ENCODE results near the gene MESP2.

MESP2 gene, protein sequence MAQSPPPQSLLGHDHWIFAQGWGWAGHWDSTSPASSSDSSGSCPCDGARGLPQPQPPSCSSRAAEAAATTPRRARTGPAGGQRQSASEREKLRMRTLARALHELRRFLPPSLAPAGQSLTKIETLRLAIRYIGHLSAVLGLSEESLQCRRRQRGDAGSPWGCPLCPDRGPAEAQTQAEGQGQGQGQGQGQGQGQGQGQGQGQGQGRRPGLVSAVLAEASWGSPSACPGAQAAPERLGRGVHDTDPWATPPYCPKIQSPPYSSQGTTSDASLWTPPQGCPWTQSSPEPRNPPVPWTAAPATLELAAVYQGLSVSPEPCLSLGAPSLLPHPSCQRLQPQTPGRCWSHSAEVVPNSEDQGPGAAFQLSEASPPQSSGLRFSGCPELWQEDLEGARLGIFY

DNA sequence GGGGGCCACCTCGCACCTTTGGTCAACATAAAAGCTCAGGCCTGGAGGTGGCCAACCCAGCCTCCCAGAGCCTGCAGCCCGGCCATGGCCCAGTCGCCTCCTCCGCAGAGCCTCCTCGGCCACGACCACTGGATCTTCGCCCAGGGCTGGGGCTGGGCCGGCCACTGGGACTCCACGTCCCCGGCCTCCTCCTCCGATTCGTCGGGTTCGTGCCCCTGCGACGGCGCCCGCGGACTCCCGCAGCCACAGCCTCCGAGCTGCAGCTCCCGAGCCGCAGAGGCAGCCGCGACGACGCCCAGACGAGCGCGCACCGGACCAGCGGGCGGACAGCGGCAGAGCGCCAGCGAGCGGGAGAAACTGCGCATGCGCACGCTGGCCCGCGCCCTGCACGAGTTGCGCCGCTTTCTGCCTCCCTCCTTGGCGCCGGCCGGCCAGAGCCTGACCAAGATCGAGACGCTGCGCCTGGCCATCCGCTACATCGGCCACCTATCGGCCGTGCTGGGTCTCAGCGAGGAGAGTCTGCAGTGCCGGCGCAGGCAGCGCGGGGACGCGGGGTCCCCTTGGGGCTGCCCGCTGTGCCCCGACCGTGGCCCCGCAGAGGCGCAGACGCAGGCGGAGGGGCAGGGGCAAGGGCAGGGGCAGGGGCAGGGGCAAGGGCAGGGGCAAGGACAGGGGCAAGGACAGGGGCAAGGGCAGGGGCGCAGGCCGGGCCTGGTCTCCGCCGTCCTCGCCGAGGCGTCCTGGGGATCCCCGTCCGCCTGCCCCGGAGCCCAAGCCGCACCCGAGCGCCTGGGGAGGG, at the start of gene MESP2:
TSS of gene MESP2 (plus strand) at position 59 of the 799 bp plus-strand sequence. CDS start at position 85, 26 bp downstream.
- DNase-seq (ENCODE audit: low read depth): peak; percentile 60

DNA sequence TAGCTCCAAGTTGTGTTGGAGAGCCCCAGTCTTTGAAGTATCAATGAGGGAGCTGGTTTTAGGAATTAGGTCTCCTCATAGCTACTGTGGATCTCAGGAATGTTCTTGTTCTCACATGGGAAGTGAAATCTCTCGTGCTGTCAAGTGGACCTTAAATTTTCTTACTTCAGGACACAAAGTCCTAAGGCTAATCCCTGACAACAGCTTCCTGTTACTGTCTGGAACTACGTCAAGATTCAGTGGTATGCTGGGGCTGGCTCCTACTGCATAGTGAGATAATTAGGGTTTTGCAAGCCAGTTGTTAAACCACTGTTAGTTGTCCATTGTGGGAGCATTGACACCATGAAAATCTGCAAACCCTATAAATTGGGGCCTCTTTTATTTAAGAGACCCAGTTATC, 47.9 kb upstream of the MESP2 start:
- DNase-seq (ENCODE audit: low read depth): peak; percentile 91

DNA sequence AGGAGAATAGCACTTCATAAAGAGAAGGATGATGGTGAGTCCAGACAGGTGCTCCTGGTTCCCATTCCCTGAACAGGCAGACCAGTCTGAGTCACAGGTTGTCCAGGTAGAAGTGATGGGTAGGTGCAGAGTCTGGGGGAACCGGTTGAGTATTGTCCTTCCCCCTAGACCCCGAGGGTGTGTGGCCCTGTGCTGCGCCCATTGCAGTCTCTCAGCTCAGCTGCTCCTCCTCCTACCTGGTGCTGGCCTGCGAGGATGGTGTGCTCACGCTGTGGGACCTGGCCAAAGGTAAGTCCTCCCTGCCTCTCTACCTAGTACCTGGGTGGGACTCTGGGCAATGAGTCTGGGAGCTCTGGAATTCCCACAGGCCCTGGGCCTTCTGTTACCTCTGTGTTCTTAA, 44.9 kb upstream of the MESP2 start:
- no peak for DNase-seq (ENCODE audit: low read depth)

DNA sequence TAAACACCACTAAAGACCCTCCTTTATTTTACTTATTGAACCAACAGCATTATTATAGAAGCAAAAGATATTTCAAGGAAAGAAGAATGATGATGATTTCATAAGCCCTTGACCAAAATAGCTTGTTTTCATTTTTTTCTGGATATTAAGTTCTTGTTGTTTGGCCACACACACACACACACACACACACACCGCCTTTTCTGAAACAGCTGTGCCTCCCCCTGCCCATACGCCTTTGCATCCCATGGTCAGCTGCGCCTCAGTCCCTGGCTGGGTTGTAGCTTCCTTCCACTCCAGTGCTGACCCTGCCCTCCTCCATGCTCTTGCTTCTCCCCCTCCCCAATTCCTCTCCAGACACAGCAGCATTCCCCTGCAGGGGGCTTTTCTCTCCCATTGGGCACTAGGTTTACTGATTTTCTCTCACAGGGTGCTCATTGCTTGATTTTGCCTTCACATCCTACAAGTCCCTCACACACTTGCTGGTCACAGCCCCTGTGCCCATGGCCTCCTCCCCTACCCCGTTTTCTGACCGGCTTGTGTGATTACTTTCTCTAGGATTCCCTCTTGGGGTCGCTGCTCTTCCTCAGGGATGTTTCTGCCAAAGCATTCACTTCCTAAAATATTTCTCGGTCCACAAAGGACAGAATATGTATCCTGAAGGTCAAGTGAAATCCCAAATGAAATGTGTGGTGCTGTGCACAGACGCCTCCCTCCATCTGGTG, 43.5 kb upstream of the MESP2 start:
- no peak for DNase-seq (ENCODE audit: low read depth)

DNA sequence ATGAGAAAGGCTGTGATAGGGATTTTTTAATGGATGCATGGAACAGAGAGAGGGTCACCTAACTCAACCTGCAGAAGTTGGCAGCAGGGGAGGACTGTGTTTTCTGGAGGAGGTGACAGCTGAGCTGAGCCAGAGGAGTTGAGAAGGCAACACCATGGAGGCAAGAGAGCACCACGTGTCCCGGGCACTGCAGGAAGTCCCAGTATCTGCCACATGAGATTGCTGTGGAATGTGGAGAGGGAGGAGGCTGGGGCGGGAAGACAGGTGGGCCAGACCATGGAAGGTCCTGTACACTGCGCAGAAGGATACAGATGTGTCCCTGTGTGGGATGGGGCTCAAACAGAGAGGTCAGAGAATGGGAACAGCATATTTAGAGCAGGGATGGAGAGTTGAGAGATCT, 40.4 kb upstream of the MESP2 start:
- no peak for DNase-seq (ENCODE audit: low read depth)

DNA sequence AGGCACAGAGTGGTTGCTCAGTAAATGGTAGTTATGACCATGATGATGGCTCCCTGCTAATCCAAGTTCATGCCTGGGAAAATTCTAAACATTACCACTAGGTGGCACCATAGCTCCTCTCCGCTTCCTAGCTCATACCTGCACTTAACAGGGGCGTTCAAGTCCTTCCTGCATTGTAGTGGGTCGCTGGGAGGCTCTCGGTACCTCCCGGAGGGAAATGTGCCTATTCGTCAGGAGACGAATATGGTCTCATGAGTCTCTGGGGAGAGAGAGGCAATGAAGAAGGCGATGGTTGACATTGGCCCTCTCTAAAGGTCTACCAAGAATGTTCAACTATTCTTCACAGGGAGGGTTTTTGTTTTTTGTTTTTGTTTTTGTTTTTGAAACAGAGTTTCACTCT, 36.0 kb upstream of the MESP2 start:
- DNase-seq (ENCODE audit: low read depth): peak; percentile 66

DNA sequence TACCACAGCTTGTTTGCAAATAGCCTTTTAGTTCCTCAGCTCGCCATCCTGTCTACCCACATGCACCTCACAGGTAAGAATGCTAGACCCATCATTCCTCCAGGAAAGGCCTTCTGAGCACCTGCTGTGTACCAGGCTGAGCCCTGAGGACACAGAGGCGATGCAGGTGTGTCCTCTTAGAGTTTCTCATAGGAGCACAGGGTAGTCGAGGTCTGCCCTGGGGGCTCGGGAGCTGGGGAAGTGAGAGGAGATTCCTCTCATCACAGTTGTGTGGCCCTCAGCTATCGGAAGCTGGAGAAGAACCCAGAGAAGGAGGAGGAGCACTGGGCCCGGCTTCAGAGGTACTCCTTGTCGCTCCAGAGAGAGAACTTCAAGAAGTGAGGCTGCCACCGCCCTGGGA, 33.1 kb upstream of the MESP2 start:
- DNase-seq (ENCODE audit: low read depth): no peak

DNA sequence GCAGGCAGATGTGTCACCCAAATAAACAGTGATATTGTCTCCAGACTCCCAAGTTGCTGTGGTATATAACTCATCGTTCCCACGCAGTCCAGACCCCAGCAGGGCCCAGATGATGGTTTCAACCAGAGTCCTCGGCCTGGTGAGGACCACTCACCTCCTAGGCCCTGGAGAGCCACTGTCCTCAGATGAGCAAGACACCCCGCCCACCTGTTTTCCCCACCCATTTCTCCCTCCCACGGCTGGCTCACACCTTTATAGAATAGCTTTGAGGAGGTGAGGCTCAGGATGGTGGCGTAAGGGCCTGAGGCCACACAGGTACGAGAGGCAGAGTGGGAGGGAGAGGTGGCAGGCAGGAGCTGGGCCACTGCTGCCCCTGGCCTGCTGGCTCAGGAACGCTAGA, 32.5 kb upstream of the MESP2 start:
- DNase-seq (ENCODE audit: low read depth): no peak

DNA sequence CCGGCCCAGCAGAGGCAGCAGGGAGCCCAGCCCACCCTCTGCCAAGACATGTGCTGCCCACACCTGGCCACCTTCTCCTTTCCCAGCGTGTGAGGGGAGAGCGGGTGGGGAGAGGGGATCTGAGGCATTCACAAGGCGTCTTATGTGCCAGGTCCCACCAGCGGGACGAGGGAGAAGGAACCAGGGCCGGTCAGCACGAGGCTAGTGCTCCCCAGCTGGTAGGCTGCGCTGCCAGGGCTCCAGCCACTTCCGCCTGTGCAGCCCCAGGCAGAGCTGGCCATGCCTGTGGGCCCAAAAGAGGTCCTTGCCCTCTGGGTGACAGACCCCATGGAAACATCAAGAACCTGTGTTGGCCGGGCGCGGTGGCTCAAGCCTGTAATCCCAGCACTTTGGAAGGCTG, 31.0 kb upstream of the MESP2 start:
- no peak for DNase-seq (ENCODE audit: low read depth)

DNA sequence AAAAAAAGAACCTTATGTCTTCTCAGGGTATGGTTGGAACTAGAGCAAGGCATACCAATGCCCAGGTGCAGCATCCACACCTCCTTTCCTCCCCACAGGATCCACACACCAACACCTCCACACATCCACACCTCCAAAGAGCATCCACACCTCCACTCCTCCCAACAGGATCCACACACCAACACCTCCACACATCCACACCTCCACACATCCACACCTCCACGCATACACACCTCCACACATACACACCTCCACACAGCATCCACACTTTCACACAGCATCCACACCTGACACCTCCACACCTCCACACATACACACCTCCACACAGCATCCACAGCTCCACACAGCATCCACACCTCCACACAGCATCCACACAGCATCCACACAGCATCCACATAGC, 30.4 kb upstream of the MESP2 start:
- DNase-seq (ENCODE audit: low read depth): no peak

DNA sequence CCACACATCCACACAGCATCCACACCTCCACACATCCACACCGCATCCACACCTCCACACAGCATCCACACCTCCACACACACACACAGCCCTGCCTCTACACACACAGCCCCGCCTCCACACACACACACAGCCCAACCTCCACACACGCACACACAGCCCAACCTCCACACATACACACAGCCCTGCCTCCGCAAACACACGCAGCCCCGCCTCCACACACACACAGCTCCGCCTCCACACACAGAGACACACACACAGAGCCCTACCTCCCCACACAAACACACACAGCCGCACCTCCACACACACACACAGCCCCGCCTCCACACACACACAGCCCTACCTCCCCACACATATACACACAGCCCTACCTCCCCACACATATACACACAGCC, 29.7 kb upstream of the MESP2 start:
- DNase-seq (ENCODE audit: low read depth): no peak

DNA sequence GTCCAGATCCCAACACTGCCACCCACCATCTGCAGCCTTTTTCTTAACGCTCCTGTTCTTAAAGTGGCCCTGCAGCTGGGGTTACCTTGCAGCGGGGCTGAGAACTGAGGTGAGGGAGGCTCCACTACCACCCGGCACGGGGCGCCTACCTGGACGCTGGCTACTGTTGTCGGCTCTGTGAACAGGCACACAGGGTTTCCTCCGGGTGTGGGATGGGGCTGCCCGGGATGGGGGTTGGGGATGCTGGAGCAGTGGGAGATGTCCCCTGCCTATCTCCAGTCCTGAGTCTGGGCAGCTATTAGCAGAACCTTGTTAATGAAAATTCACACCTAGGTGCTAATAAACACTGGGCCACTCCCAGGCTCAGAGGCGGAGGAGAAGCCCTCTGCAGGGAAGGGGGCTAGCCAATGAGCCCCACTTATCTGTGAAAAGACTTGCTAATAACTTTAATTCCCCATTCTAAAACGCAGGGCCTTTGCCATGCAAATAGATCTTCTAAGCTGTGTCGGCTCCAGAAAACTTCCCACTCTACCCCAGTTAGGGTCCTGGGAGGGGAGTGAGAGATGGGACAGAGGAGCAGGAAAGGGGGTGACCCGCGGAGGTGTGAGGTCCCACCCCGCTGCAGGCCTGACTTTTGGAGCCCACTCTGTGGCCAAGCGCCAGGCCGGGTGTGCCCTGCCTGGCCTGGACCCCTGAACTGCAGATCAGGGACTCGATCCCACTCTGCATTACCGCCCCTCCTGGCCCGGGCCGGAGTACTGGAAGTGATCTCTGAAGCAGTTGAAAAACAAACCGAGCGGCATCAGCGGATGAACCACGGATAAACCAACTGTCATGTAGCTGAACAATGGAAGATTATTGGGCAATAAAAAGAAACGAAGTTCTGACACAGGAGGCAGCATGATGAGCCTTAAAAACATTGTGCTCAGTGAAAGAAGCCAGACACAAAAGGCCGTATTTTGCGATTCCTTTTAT, 28.1 kb upstream of the MESP2 start:
- DNase-seq (ENCODE audit: low read depth): no peak

DNA sequence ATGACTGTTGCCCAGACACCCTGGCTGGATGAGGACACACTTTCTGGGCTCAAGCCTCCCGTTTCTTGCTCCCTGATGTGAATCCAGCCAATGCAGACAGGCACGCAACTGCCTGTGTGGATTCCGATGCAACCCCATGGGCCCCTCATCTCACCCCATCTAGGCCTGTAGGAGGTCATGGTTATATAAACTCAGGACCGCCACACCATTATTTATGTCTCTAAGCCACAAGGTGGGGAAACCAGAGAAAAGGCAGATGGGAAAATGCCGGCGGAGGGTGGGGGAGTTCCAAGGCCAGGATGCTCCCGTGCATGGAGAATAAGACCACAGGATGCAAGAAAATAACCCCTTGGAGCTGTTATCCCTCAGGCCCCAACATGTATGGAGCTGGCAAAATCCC, 27.1 kb upstream of the MESP2 start:
- DNase-seq (ENCODE audit: low read depth): no peak

DNA sequence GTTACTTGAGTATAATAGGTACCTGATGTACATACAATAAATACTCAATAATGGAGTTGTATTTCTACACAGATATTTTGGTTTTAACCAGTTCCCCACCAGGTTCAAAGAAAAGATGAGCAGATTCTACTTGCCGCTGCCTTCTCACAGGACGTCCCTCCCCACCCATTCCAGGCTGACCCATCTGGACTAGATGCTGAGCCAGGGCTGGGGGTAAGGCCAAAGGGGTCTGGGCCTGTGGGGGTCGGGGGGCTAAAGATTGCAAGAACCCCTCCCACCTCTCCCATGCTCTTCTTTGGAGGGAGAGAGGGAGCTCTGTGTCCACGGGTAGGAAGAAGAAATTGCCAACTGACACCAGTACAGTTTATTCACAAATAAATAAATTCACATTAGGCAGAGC, 26.6 kb upstream of the MESP2 start:
- no peak for DNase-seq (ENCODE audit: low read depth)

DNA sequence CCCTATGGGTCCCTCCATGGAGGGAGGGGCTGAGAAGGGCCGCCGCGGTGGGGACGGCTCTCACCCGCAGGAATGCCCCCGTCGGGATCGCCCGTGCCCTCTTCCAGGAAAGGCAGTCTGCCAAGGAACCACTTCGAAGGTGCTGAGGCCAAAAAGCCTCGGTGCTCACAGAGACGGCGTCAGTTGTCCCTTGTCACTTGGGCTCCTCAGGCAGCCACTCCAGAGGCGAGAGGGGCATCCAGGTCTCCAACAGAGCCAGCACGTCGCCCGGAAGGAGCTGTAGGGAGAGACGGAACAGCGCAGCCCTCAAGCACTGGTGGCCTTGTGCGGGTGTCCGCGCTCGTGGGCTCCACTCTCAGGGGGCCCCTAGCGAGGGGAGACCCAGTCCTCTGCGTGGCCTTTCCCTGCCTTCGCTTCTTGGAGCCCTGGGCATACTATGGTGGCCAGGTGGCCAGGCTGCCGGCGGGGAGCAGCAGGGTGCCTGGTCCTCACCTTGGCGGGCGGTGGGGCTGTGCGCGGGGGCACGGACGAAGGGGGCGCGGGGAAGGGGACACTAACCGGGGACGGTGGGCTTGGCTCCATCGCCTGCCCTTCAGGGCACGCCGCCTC, 26.1 kb upstream of the MESP2 start:
- no peak for DNase-seq (ENCODE audit: low read depth)

DNA sequence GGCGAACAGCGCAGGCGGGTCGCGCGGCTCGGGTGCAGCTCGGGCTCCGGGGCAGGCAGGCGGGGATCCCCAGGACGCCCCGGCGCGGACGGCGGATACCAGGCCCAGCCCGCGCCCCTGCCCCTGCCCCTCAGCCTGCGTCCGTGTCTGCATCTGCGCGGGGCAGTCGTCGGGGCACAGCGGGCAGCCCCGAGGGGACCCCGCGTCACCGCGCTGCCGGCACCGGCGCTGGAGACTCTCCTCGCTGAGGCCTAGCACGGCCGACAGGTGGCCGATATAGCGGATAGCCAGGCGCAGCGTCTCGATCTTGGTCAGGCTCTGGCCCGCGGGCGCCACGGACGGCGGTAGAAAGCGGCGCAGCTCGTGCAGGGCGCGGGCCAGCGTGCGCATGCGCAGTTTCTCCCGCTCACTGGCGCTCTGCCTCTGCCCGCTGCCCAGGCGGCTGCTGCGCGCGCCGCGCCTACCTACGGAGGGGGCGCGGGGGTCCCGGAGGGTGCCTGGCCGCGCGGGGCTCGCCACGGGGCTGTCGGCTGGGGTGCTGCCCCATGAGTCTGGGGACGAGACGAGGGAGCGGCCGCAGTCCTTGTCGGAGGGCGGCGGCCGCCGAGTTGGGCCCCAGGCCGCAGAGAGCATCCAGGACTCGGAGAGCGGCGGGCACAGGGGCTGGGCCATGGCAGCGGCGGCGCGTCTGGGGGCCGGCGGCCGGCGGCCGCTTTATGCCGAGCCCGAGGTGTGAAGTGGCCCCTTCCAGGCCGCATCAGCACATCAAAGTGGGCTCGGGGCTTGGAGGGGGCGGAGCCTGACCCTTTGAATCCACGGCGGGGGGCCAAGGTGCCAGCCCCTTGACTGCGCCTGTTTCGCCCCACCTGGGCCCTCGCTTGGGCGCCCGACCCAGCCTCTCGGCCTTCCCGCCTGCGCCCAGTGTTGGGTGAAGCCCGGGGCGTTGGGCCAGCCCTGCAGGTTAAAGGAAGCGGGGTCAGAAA, 25.3 kb upstream of the MESP2 start, which contains the start of gene MESP1:
TSS of gene MESP1 (minus strand) at position 690 of the 983 bp plus-strand sequence. CDS start at position 672, 18 bp downstream.
- DNase-seq (ENCODE audit: low read depth): peak; percentile 86

DNA sequence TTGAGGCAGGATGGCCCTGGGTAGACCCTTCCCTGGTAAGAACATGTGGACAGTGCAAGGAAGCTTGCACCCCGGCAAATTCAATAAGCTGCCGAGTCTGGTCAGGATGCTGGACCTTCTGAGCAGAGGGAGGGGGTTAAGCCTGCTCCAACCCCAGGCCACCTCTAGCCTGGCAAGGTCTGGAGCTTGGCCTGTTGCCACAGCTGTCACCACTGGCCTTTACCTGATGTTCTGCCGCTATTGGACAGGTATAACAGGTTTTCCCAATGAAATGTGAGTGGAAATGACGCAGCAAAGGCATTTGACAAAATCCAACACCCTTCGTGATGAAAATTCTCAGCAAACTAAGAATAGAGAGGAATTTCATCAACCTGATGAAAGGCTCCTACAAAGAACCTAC, 24.4 kb upstream of the MESP2 start:
- DNase-seq (ENCODE audit: low read depth): no peak

DNA sequence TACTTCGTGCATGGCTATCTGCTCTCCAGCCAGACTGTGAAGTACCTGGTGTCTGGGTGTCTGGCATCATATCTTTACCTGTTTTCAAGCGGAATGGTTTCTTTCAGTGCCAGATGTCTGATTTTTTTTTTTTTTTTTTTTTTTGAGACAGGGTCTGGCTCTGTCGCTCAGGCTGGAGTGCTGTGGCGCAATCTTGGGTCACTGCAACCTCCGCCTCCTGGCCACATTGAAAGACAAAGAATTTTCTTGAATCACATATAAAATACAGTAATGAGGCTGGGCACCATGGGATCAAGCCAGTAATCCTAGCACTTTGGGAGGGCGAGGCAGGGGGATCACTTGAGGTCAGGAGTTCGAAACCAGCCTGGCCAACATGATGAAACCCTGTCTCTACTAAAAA, 22.3 kb upstream of the MESP2 start:
- no peak for DNase-seq (ENCODE audit: low read depth)

DNA sequence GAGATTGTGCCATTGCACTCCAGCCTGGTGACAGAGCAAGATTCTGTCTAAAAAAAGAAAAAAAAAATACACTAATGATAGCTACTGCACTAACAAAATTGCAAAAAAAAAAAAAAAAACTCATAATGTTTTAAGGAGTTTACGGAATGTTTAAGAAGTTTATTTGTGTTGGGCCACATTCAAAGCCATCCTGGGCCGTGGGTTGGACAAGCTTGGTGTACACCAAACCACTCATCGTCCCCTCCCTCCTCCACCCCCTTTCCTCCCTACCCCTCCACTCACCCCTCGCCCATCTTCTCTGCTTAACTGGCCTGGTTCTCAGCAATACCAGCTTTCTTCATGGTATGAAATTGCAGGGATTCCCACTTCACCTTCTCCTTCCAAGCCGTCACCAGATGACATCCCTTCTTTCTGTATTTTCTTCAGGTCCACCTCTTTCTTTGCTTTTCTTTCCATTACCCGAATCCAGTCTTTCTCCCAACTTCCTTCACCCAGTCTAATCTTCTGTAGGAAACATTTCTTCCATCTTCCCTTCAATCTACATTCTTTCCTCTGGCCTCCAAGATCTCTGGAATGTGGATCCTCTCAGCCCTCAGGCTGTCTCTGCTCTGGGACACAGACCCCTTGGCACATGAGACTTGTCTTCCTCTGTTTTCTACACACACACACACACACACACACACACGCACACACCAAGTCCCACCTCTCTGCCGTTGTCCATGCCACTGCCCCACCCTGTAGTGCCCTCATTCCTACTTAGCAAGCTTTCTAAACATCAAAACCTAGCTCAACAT, 21.6 kb upstream of the MESP2 start:
- DNase-seq (ENCODE audit: low read depth): no peak
